HEK293 (cell line): ENCODE measurements around the gene TMEM91.

ENCODE experiments used
- CTCF ChIA-PET: fragments of 350-600 bp; formaldehyde crosslinking; extraction: SDS; loops from one replicate; lab custom pipeline; 2021; ENCODE audit warnings: antibody characterized with exemption; lab: Yijun Ruan, JAX
- POLR2A ChIA-PET: fragments of 300-600 bp; formaldehyde crosslinking; extraction: SDS; loops from one replicate; lab custom pipeline; 2020; ENCODE audit warnings: antibody characterized with exemption, inconsistent platforms; lab: Yijun Ruan, JAX
- H3K27ac ChIP-seq: fragments of 200-500 bp; sonication (Bioruptor generic); 2 replicates; pipeline ENCODE4 v1.5.1; 2014; ENCODE audit warnings: low read depth, low read length, control low read depth, inconsistent platforms; ENCODE audit errors: extremely low read depth
- H3K36me3 ChIP-seq, 2 experiments: fragments of 200-500 bp in 1 of 2; sonication (Bioruptor generic) in 1 of 2; 1 replicate in 1 of 2; 2 replicates in 1 of 2; pipeline ENCODE4 v1.5.1; 2014 to 2017; ENCODE audit warnings: inconsistent platforms in 2 of 2, low read length in 2 of 2; ENCODE audit not compliant: control insufficient read depth in 2 of 2, insufficient read depth in 1 of 2
- H3K4me1 ChIP-seq: fragments of 200-500 bp; sonication (Bioruptor generic); 2 replicates; pipeline ENCODE4 v1.5.1; 2014; ENCODE audit warnings: mild to moderate bottlenecking, low read length, inconsistent platforms; ENCODE audit not compliant: control insufficient read depth, insufficient read depth
- H3K4me3 ChIP-seq: 2 replicates; pipeline ENCODE4 v1.5.1; 2011; ENCODE audit warnings: low read depth, mild to moderate bottlenecking, control low read depth, low read length, moderate library complexity
- H3K9me3 ChIP-seq: fragments of 200-500 bp; sonication (Bioruptor generic); 2 replicates; pipeline ENCODE4 v1.5.1; 2014; ENCODE audit warnings: low read depth, low read length, inconsistent platforms; ENCODE audit not compliant: control insufficient read depth, insufficient read depth
- BCL11B ChIP-seq: fragments of 450-650 bp; formaldehyde crosslinking; IDR thresholded peaks from 2 replicates; pipeline ENCODE4 v1.5.1; 2016; ENCODE audit warnings: low read depth, missing biosample characterization, missing genetic modification characterization
- EGR2 ChIP-seq: fragments of 450-650 bp; formaldehyde crosslinking; IDR thresholded peaks from 2 replicates; pipeline ENCODE4 v1.5.1; 2016; ENCODE audit warnings: low read depth, missing biosample characterization, missing genetic modification characterization
- FEZF1 ChIP-seq: fragments of 450-650 bp; formaldehyde crosslinking; IDR thresholded peaks from 2 replicates; pipeline ENCODE4 v1.5.1; 2016; ENCODE audit warnings: missing biosample characterization, missing genetic modification characterization
- KLF9 ChIP-seq: fragments of 450-650 bp; formaldehyde crosslinking; IDR thresholded peaks from 2 replicates; pipeline ENCODE4 v1.5.1; 2016; ENCODE audit warnings: missing biosample characterization, missing genetic modification characterization, low read depth
- PRDM4 ChIP-seq: fragments of 450-650 bp; formaldehyde crosslinking; IDR thresholded peaks from 2 replicates; pipeline ENCODE4 v1.5.1; 2017; ENCODE audit warnings: missing biosample characterization, missing genetic modification characterization
- TSHZ1 ChIP-seq: fragments of 450-650 bp; formaldehyde crosslinking; IDR thresholded peaks from 2 replicates; pipeline ENCODE4 v1.5.1; 2016; ENCODE audit warnings: missing biosample characterization, missing genetic modification characterization, borderline replicate concordance
- YY2 ChIP-seq: fragments of 450-650 bp; formaldehyde crosslinking; IDR thresholded peaks from 2 replicates; pipeline ENCODE4 v1.5.1; 2016; ENCODE audit warnings: missing biosample characterization, missing genetic modification characterization
- ZBTB10 ChIP-seq: fragments of 450-650 bp; formaldehyde crosslinking; IDR thresholded peaks from 2 replicates; pipeline ENCODE4 v1.5.1; 2016; ENCODE audit warnings: missing biosample characterization, missing genetic modification characterization
- ZBTB21 ChIP-seq: fragments of 450-650 bp; formaldehyde crosslinking; IDR thresholded peaks from 2 replicates; pipeline ENCODE4 v1.5.1; 2017; ENCODE audit warnings: missing biosample characterization, missing genetic modification characterization
- ZBTB48 ChIP-seq: fragments of 450-650 bp; formaldehyde crosslinking; IDR thresholded peaks from 2 replicates; pipeline ENCODE4 v1.5.1; 2016; ENCODE audit warnings: missing biosample characterization, missing genetic modification characterization
- ZEB2 ChIP-seq: fragments of 450-650 bp; formaldehyde crosslinking; IDR thresholded peaks from 2 replicates; pipeline ENCODE4 v1.5.1; 2016; ENCODE audit warnings: missing biosample characterization, missing genetic modification characterization
- ZFHX2 ChIP-seq: fragments of 450-650 bp; formaldehyde crosslinking; conservative IDR thresholded peaks from 2 replicates; pipeline ENCODE4 v1.5.1; 2016; ENCODE audit warnings: missing biosample characterization, missing genetic modification characterization
- ZFP37 ChIP-seq: fragments of 450-650 bp; formaldehyde crosslinking; IDR thresholded peaks from 2 replicates; pipeline ENCODE4 v1.5.1; 2016; ENCODE audit warnings: missing biosample characterization, missing genetic modification characterization
- ZNF155 ChIP-seq: fragments of 450-650 bp; formaldehyde crosslinking; IDR thresholded peaks from 2 replicates; pipeline ENCODE4 v1.5.1; 2016; ENCODE audit warnings: missing biosample characterization, missing genetic modification characterization
- ZNF16 ChIP-seq: fragments of 450-650 bp; formaldehyde crosslinking; IDR thresholded peaks from 2 replicates; pipeline ENCODE4 v1.5.1; 2016; ENCODE audit warnings: low read depth, missing biosample characterization, missing genetic modification characterization
- ZNF221 ChIP-seq: fragments of 450-650 bp; formaldehyde crosslinking; IDR thresholded peaks from 2 replicates; pipeline ENCODE4 v1.5.1; 2017; ENCODE audit warnings: missing biosample characterization, missing genetic modification characterization, borderline replicate concordance
- ZNF223 ChIP-seq: fragments of 450-650 bp; formaldehyde crosslinking; IDR thresholded peaks from 2 replicates; pipeline ENCODE4 v1.5.1; 2016; ENCODE audit warnings: missing biosample characterization, missing genetic modification characterization
- ZNF24 ChIP-seq: fragments of 450-650 bp; formaldehyde crosslinking; IDR thresholded peaks from 2 replicates; pipeline ENCODE4 v1.5.1; 2016; ENCODE audit warnings: missing biosample characterization, missing genetic modification characterization
- ZNF335 ChIP-seq: fragments of 450-650 bp; formaldehyde crosslinking; conservative IDR thresholded peaks from 2 replicates; pipeline ENCODE4 v1.5.1; 2016; ENCODE audit warnings: missing biosample characterization, missing genetic modification characterization
- ZNF350 ChIP-seq: fragments of 450-650 bp; formaldehyde crosslinking; IDR thresholded peaks from 2 replicates; pipeline ENCODE4 v1.5.0; 2017; ENCODE audit warnings: missing biosample characterization, mild to moderate bottlenecking, missing genetic modification characterization
- ZNF366 ChIP-seq: fragments of 450-650 bp; formaldehyde crosslinking; conservative IDR thresholded peaks from 2 replicates; pipeline ENCODE4 v1.5.1; 2016; ENCODE audit warnings: missing biosample characterization, missing genetic modification characterization
- ZNF423 ChIP-seq: fragments of 450-650 bp; formaldehyde crosslinking; IDR thresholded peaks from 2 replicates; pipeline ENCODE4 v1.5.1; 2016; ENCODE audit warnings: missing biosample characterization, missing genetic modification characterization
- ZNF596 ChIP-seq: fragments of 450-650 bp; IDR thresholded peaks from 2 replicates; pipeline ENCODE4 v1.5.0; 2018; ENCODE audit warnings: missing biosample characterization, mild to moderate bottlenecking, missing genetic modification characterization, moderate library complexity
- ZNF600 ChIP-seq: fragments of 450-650 bp; formaldehyde crosslinking; IDR thresholded peaks from 2 replicates; pipeline ENCODE4 v1.5.1; 2016; ENCODE audit warnings: missing biosample characterization, missing genetic modification characterization
- ZNF610 ChIP-seq: fragments of 450-650 bp; formaldehyde crosslinking; IDR thresholded peaks from 2 replicates; pipeline ENCODE4 v1.5.1; 2016; ENCODE audit warnings: missing biosample characterization, missing genetic modification characterization, borderline replicate concordance
- ZNF76 ChIP-seq: fragments of 450-650 bp; formaldehyde crosslinking; IDR thresholded peaks from 2 replicates; pipeline ENCODE4; 2016; ENCODE audit warnings: low read depth, missing biosample characterization, missing genetic modification characterization, borderline replicate concordance
- ZNF777 ChIP-seq: fragments of 450-650 bp; formaldehyde crosslinking; IDR thresholded peaks from 2 replicates; pipeline ENCODE4 v1.5.1; 2017; ENCODE audit warnings: missing biosample characterization, missing genetic modification characterization, borderline replicate concordance
- ZSCAN4 ChIP-seq: fragments of 450-650 bp; formaldehyde crosslinking; IDR thresholded peaks from 2 replicates; pipeline ENCODE4 v1.5.1; 2017; ENCODE audit warnings: missing biosample characterization, missing genetic modification characterization

TMEM91 gene

GRCh38 chr19:41373993-41374392 lies 2.3 kb upstream of the TMEM91 start (continued):
- TF ChIP-seq ZNF155: no peak
- TF ChIP-seq ZNF596 (tag by site-specific recombination): 0 out of 2 replicates have a peak, but pooled peaks have one; percentile 24
- TF ChIP-seq PRDM4 (tag by site-specific recombination): peak; percentile 42; the same call in 1 of the 2 replicates
- peak; percentile 57; the same call in 1 of the 2 replicates for TF ChIP-seq ZNF423 (tag by site-specific recombination)
- peak; percentile 27; the same call in 1 of the 2 replicates for TF ChIP-seq ZBTB21 (tag by site-specific recombination)
- 0 out of 2 replicates have a peak, but pooled peaks have one; percentile 38 for TF ChIP-seq ZNF24 (tag by site-specific recombination)
- no peak for TF ChIP-seq ZNF221 (tag by site-specific recombination)

GRCh38 chr19:41376998-41377365 lies 649 bp downstream of the TMEM91 start:
- Histone ChIP-seq H3K9me3 (no peaks in the 10 kb centered on the region), H3K4me3 (peak overlapping the region; percentile 34), H3K4me1 (peaks cover 20% of the 10 kb centered on the region), H3K27ac (peak overlapping the region; percentile 21; the same call in 1 of the 2 replicates), H3K36me3 (no peaks in the 10 kb centered on the region; a peak in 1 of 3 replicates)
- ChIA-PET CTCF (interaction anchor here (1.9 kb wide), 1 partner anchor 13 kb away, joined by 5 read pairs; the partner anchor contains the start of gene B9D2), POLR2A (interaction anchor here (1.3 to 6.2 kb wide), 2 partner anchors 12 to 24 kb away, joined by 3 to 64 read pairs; partner anchors contain the start of gene B9D2)
- no peak; the same call in 1 of the 2 replicates for TF ChIP-seq YY2
- TF ChIP-seq ZNF610 (tag by site-specific recombination): no peak
- 0 out of 2 replicates have a peak, but pooled peaks have one; percentile 43 for TF ChIP-seq ZBTB21 (tag by site-specific recombination)
- no peak for TF ChIP-seq ZNF16 (tag by site-specific recombination)
- TF ChIP-seq ZFP37 (tag by site-specific recombination): no peak
- peak; percentile 43 for TF ChIP-seq ZNF600 (tag by site-specific recombination)
- no peak for TF ChIP-seq TSHZ1
- TF ChIP-seq ZNF335 (tag by site-specific recombination): peak; percentile 3; the same call in 1 of the 2 replicates
- no peak for TF ChIP-seq KLF9 (tag by site-specific recombination)
- TF ChIP-seq EGR2 (tag by site-specific recombination): peak; percentile 100
- TF ChIP-seq ZSCAN4 (tag by site-specific recombination): peak; percentile 56; the same call in 1 of the 2 replicates
- peak; percentile 60; the same call in 1 of the 2 replicates for TF ChIP-seq BCL11B (tag by site-specific recombination)
- TF ChIP-seq ZEB2 (tag by site-specific recombination): 0 out of 2 replicates have a peak, but pooled peaks have one; percentile 14
- TF ChIP-seq ZBTB48 (tag by site-specific recombination): 0 out of 2 replicates have a peak, but pooled peaks have one; percentile 52
- peak; percentile 71 for TF ChIP-seq ZNF223
- peak; percentile 82 for TF ChIP-seq ZNF76
- peak; percentile 26; the same call in 1 of the 2 replicates for TF ChIP-seq ZNF366
- no peak for TF ChIP-seq FEZF1 (tag by site-specific recombination)
- no peak for TF ChIP-seq ZNF350 (tag by site-specific recombination)
- TF ChIP-seq ZBTB10 (tag by site-specific recombination): peak; percentile 70
- TF ChIP-seq ZFHX2: peak; percentile 100
- no peak for TF ChIP-seq ZNF777 (tag by site-specific recombination)
